Activated CD4-positive, alpha-beta memory T cell treated with anti-CD3 and anti-CD28 coated beads, Interleukin-2, amount 10 ng/mL, durations not matched to agents 7 days and 5 days (primary cell): Measurements from ENCODE around the gene NTNG1. TPM values are rescaled to one million over a fixed set of nuclear protein-coding genes. Genes with fewer than 3 reads are reported as not detected.

ENCODE experiments used
- CTCF ChIA-PET: fragments of 350-600 bp; sonication (Branson Sonifier 250); formaldehyde crosslinking; loops from one replicate; lab custom pipeline; 2021; ENCODE audit warnings: antibody characterized with exemption, inconsistent platforms; lab: Charles Lee
- POLR2A ChIA-PET: fragments of 350-600 bp; sonication (Branson Sonifier 250); formaldehyde crosslinking; loops from one replicate; lab custom pipeline; 2021; ENCODE audit warnings: antibody characterized with exemption; lab: Charles Lee
- DNase-seq: peaks from one replicate; pipeline ENCODE4 v3.0.0-alpha.2; 2020
- H3K27ac Mint-ChIP-seq: one replicate; pipeline ENCODE4 v1.8.0; 2021; ENCODE audit warnings: mild to moderate bottlenecking, mixed read lengths
- H3K27me3 Mint-ChIP-seq: one replicate; pipeline ENCODE4 v1.8.0; 2021; ENCODE audit warnings: mixed read lengths
- H3K36me3 Mint-ChIP-seq: one replicate; pipeline ENCODE4 v1.8.0; 2021; ENCODE audit warnings: low read depth, mixed read lengths
- H3K4me1 Mint-ChIP-seq: one replicate; pipeline ENCODE4 v1.8.0; 2021; ENCODE audit warnings: mixed read lengths
- H3K4me3 Mint-ChIP-seq: one replicate; pipeline ENCODE4 v1.8.0; 2021; ENCODE audit warnings: mild to moderate bottlenecking, mixed read lengths
- H3K9me3 Mint-ChIP-seq: one replicate; pipeline ENCODE4 v1.8.0; 2021; ENCODE audit warnings: mixed read lengths
- total RNA-seq, 2 experiments: library from RNA; stranded (reverse); gene quantifications; one replicate each; pipeline ENCODE4 v1.2.3, GENCODE V29; 2021

The NTNG1 gene
- total RNA-seq, 2 experiments from 2014 or later, result not detected

DNA sequence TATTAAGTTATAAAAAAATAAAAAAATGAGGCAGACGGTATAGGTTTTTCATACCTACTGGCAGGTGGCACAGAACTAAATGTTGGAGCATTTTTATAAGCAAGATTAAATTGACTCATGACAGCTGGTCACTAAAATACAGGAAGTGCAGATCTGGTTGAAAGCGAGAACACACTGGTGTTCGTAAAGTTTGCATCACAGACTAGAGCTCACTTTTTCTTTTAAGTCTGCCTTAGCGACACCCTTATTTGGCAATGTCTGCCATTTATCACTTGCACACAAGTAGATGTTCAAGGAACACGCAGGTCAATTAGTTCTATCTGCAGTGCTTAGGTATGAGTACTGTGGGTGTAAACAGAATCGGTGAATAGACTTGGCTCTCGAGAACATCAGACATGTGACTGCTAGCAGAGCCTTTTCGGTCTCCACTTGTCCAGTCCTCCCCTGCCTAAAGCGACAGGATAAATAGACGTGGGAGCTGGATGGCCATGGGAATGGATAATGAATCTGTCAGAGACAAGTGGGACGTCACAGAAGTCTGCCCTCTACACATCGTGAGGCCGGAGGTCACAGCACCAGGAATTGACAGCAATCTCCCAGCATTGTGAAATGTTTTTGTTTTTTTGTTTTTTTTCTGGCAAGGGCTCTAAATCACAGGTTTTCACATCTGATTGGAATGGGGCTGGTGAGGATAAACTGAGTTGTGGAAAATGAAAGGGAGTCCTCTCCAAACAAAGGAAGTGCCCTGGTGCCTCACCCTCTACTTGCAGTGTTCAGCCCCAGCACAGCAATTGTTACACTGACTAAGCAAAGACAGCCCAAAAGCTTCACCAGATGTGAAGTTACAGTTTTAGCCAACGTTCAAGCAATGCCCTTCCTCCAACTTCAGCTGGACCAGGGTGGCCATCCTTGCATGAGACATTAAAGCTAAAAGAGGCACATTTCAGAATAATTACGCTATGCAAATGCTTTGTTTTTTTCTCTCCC, 248.9 kb downstream of the NTNG1 start:
- Mint-ChIP-seq H3K4me1 (no peaks in the 10 kb centered on the region), H3K27ac (no peak overlapping the region), H3K27me3 (no peaks in the 10 kb centered on the region), H3K36me3 (no peaks in the 10 kb centered on the region), H3K4me3 (no peak overlapping the region), H3K9me3 (no peaks in the 10 kb centered on the region)
- POLR2A ChIA-PET, result no interaction called here
- no peak for DNase-seq
- CTCF ChIA-PET, result no interaction called here

DNA sequence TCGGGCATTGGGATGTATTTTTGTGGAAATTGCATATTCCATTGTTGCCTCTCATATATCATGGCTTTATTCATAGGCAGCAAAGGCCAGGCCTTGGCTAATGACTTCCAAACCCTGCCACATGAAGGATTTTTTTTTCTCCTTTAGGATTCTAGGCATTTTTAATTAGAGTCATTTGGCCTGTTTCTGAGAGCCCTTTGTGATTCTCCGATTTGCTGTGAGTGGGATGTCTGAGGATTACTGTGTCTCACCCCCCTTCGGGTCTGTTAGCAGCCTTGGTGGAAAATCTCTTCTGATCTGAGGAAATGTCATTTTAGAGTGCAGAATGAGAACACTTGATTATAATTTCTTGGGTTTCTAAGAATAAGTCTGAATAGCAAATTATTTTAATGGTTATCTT, 253.5 kb downstream of the NTNG1 start:
- Mint-ChIP-seq H3K4me3 (no peak overlapping the region), H3K27ac (no peak overlapping the region), H3K9me3 (no peaks in the 10 kb centered on the region), H3K27me3 (no peaks in the 10 kb centered on the region), H3K4me1 (no peaks in the 10 kb centered on the region), H3K36me3 (no peaks in the 10 kb centered on the region)
- ChIA-PET POLR2A (no interaction called here), CTCF (no interaction called here)
- DNase-seq, result no peak

GRCh38 chr1:107401704-107402103, 260.9 kb downstream of the NTNG1 start:
- CTCF ChIA-PET, result no interaction called here
- no peak overlapping the region for H3K27ac Mint-ChIP-seq
- POLR2A ChIA-PET, result no interaction called here

DNA sequence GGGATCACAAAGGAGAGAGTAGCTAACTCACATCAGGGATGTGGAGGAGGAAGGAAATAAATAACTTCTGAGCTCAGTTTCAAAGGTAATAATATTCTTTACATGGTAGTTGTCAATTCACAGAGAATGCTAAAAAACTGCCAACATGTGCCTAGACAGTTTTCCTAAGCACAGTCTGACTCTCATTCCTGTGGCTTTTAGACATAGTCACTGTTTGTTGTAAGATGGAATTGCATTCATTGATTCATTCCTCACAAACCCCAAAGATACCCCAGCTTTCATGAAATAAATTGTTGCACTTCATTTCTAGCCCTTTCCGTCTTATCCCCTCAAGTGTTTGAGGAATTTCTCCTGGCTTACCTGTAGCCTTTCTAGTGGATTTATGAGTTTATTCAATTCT, 263.9 kb downstream of the NTNG1 start:
- Mint-ChIP-seq H3K9me3 (no peaks in the 10 kb centered on the region), H3K27ac (no peak overlapping the region), H3K4me1 (no peaks in the 10 kb centered on the region), H3K27me3 (no peaks in the 10 kb centered on the region), H3K36me3 (no peaks in the 10 kb centered on the region), H3K4me3 (no peak overlapping the region)
- POLR2A ChIA-PET, result no interaction called here
- CTCF ChIA-PET, result no interaction called here
- DNase-seq, result no peak

More at GRCh38 chr1:107401704-107402103, 260.9 kb downstream of the NTNG1 start:
- H3K4me1 Mint-ChIP-seq, result no peaks in the 10 kb centered on the region
- no peaks in the 10 kb centered on the region for H3K9me3 Mint-ChIP-seq
- no peaks in the 10 kb centered on the region for H3K36me3 Mint-ChIP-seq
- DNase-seq, result no peak
- H3K27me3 Mint-ChIP-seq, result no peaks in the 10 kb centered on the region
- H3K4me3 Mint-ChIP-seq, result no peak overlapping the region

GRCh38 chr1:107405236-107405635, 264.4 kb downstream of the NTNG1 start:
- Mint-ChIP-seq H3K4me3 (no peak overlapping the region), H3K36me3 (no peaks in the 10 kb centered on the region), H3K27me3 (no peaks in the 10 kb centered on the region), H3K4me1 (no peaks in the 10 kb centered on the region), H3K9me3 (no peaks in the 10 kb centered on the region), H3K27ac (no peak overlapping the region)
- ChIA-PET CTCF (no interaction called here), POLR2A (no interaction called here)
- no peak for DNase-seq

DNA sequence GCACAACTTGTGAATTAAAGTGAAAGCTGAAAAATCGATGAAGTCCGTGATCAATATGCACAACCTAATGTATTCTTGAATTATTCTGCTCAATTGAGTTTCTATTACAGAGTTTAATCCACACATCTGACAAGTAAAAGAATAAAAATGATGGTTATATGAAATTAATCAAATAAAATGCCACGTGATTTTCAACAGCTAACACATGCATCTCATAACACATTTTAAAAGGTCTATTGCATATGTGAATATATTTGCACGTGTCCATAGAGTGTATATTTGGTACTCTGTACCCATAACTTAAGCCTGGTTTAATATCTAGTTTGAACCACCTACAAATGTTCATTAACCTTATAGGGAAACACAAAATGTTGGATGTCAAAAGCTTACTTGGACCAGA, 266.2 kb downstream of the NTNG1 start:
- ChIA-PET CTCF (no interaction called here), POLR2A (no interaction called here)
- Mint-ChIP-seq H3K9me3 (no peaks in the 10 kb centered on the region), H3K27ac (no peak overlapping the region), H3K27me3 (no peaks in the 10 kb centered on the region), H3K4me1 (no peaks in the 10 kb centered on the region), H3K36me3 (no peaks in the 10 kb centered on the region), H3K4me3 (no peak overlapping the region)
- DNase-seq, result no peak

- POLR2A ChIA-PET, result no interaction called here
- no peak for DNase-seq
- Mint-ChIP-seq H3K27me3 (no peaks in the 10 kb centered on the region), H3K9me3 (no peaks in the 10 kb centered on the region), H3K27ac (no peak overlapping the region), H3K36me3 (no peaks in the 10 kb centered on the region), H3K4me1 (no peaks in the 10 kb centered on the region), H3K4me3 (no peak overlapping the region)
- CTCF ChIA-PET, result no interaction called here
Observed at GRCh38 chr1:107413546-107413945, 272.7 kb downstream of the NTNG1 start.

DNA sequence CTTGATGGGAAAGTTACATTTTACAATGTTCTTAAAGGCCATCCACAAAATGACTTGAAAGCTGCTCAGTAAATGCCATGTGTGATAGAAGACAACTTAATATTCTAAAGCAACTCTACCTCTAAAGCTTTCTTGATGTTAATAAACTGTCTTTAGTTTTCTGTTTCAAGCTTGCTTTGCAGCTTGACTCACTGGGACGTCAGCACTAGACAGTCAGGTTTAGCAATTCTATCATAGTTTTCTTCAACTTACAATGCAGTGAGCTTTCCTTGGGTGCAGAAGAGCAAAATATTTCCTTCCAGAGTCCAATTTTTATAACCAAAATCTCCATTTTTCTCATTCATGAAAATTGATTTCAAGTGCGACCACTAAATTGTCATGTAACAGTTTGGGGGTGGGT, 273.1 kb downstream of the NTNG1 start:
- no peaks in the 10 kb centered on the region for H3K9me3 Mint-ChIP-seq
- H3K4me3 Mint-ChIP-seq, result no peak overlapping the region
- H3K4me1 Mint-ChIP-seq, result no peaks in the 10 kb centered on the region
- ChIA-PET CTCF (no interaction called here), POLR2A (no interaction called here)
- H3K36me3 Mint-ChIP-seq, result no peaks in the 10 kb centered on the region
- no peak overlapping the region for H3K27ac Mint-ChIP-seq
- H3K27me3 Mint-ChIP-seq, result no peaks in the 10 kb centered on the region
- no peak for DNase-seq

- CTCF ChIA-PET, result interaction anchor here (0.9 kb wide), 1 partner anchor 22 kb away, joined by 3 read pairs; no protein-coding TSS in a partner anchor
- POLR2A ChIA-PET, result no interaction called here
- H3K36me3 Mint-ChIP-seq, result no peaks in the 10 kb centered on the region
- no peak overlapping the region for H3K27ac Mint-ChIP-seq
- DNase-seq, result no peak
- H3K9me3 Mint-ChIP-seq, result no peaks in the 10 kb centered on the region
- no peak overlapping the region for H3K4me3 Mint-ChIP-seq
- H3K27me3 Mint-ChIP-seq, result no peaks in the 10 kb centered on the region
- H3K4me1 Mint-ChIP-seq, result no peaks in the 10 kb centered on the region
Observed at GRCh38 chr1:107414550-107414949, 273.7 kb downstream of the NTNG1 start.

GRCh38 chr1:107415241-107415640, 274.4 kb downstream of the NTNG1 start:
- Mint-ChIP-seq H3K27ac (no peak overlapping the region), H3K27me3 (no peaks in the 10 kb centered on the region), H3K4me1 (no peaks in the 10 kb centered on the region), H3K36me3 (no peaks in the 10 kb centered on the region), H3K9me3 (no peaks in the 10 kb centered on the region), H3K4me3 (no peak overlapping the region)
- ChIA-PET CTCF (interaction anchor here (0.9 kb wide), 1 partner anchor 22 kb away, joined by 3 read pairs; no protein-coding TSS in a partner anchor), POLR2A (no interaction called here)
- DNase-seq, result no peak

DNA sequence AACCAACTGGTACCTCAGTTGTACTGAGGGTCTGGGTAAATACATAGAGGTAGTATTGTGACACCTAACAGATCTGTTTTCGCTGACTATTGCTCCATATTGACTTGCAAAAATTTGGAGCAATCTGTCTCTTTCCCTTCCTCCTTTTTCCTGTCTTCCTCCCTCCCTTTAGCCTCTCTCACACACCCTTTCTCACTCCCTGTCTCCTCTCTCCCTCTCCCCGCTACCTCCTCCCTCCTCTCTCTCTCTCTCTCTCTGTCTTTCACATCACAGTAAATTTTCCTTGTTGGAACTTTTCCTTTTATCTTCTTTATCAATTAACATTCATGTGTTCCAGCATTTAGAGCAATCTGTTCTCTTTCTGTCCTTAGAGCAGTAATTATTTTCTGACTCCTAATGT, 278.2 kb downstream of the NTNG1 start:
- no peak for DNase-seq
- Mint-ChIP-seq H3K4me3 (no peak overlapping the region), H3K4me1 (no peaks in the 10 kb centered on the region), H3K9me3 (no peaks in the 10 kb centered on the region), H3K27ac (no peak overlapping the region), H3K27me3 (peaks cover 3% of the 10 kb centered on the region), H3K36me3 (no peaks in the 10 kb centered on the region)
- CTCF ChIA-PET, result no interaction called here
- POLR2A ChIA-PET, result no interaction called here

- DNase-seq, result no peak
- ChIA-PET POLR2A (no interaction called here), CTCF (no interaction called here)
- Mint-ChIP-seq H3K9me3 (no peaks in the 10 kb centered on the region), H3K27ac (no peak overlapping the region), H3K36me3 (no peaks in the 10 kb centered on the region), H3K4me1 (no peaks in the 10 kb centered on the region), H3K27me3 (peaks cover 5% of the 10 kb centered on the region), H3K4me3 (no peak overlapping the region)
Observed at GRCh38 chr1:107422901-107423300, 282.1 kb downstream of the NTNG1 start.

DNA sequence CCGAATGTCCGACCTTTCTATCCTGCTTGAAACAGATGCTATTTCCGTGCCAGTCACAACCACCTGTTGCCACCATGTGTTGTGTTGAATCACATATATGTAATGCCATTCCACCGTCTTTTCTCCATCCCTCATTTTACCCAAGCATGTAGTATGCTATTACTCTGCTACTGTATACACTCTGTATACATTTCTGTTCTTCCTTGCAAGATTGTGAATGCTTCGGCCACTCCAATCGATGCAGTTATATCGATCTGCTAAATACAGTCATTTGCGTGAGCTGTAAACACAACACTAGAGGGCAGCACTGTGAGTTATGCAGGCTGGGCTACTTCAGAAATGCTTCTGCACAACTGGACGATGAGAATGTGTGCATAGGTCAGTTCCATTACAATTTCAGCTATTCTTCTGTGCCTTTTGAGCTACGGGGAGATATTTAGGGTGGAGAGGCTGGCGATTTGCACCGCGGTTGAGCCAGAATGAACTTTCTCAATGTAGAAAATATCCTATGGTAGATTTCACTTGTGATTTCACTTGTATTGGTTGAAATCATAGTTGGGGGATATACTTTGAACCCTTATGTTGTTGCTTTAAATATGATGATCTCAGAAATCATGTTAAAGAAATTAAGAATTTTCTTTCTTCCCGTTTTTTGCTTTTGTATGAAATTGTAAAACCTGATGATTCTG, 289.8 kb downstream of the NTNG1 start:
- H3K27ac Mint-ChIP-seq, result no peak overlapping the region
- POLR2A ChIA-PET, result no interaction called here

More for the DNA sequence above, 289.8 kb downstream of the NTNG1 start:
- CTCF ChIA-PET, result interaction anchor here (1.1 to 2.5 kb wide), 4 partner anchors 9 to 99 kb away, joined by 3 to 8 read pairs (median 6); no protein-coding TSS in a partner anchor
- Mint-ChIP-seq H3K4me1 (no peaks in the 10 kb centered on the region), H3K9me3 (no peaks in the 10 kb centered on the region), H3K36me3 (no peaks in the 10 kb centered on the region), H3K4me3 (no peak overlapping the region), H3K27me3 (peaks cover 2% of the 10 kb centered on the region)
- peak; percentile 20 for DNase-seq
